Trophoblast cell (in vitro differentiated cells and primary cell): ENCODE measurements around the gene GTF3C1.

Experiments
- DNase-seq, 2 donors: peaks; one replicate each; pipeline ENCODE4 v3.0.0-alpha.2; 2016
- H2AFZ ChIP-seq: 2 replicates; pipeline ENCODE4 v1.6.1; 2013; ENCODE audit warnings: low read length, moderate library complexity, mild to moderate bottlenecking; ENCODE audit not compliant: insufficient read depth, poor library complexity
- H2AK5ac ChIP-seq: 2 replicates; pipeline ENCODE4 v1.6.1; 2013; ENCODE audit warnings: mild to moderate bottlenecking, low read length
- H2BK120ac ChIP-seq: 2 replicates; pipeline ENCODE4 v1.6.1; 2013; ENCODE audit warnings: low read length, mild to moderate bottlenecking, moderate library complexity; ENCODE audit not compliant: insufficient read depth, poor library complexity
- H2BK12ac ChIP-seq: 2 replicates; pipeline ENCODE4 v1.6.1; 2013; ENCODE audit warnings: mild to moderate bottlenecking, low read length, moderate library complexity
- H2BK5ac ChIP-seq: 2 replicates; pipeline ENCODE4 v1.6.1; 2013; ENCODE audit warnings: low read length, low read depth, moderate library complexity, mild to moderate bottlenecking; ENCODE audit not compliant: poor library complexity
- H3K14ac ChIP-seq: 2 replicates; pipeline ENCODE4 v1.6.1; 2013; ENCODE audit warnings: mild to moderate bottlenecking, low read length
- H3K18ac ChIP-seq: 2 replicates; pipeline ENCODE4 v1.6.1; 2013; ENCODE audit warnings: mild to moderate bottlenecking, low read length
- H3K23ac ChIP-seq: 2 replicates; pipeline ENCODE4 v1.6.1; 2013; ENCODE audit warnings: low read length
- H3K27ac ChIP-seq: 2 replicates; pipeline ENCODE4 v1.5.1; 2013; ENCODE audit warnings: low read depth, mild to moderate bottlenecking, inconsistent platforms, low read length, moderate library complexity
- H3K27me3 ChIP-seq: 2 replicates; pipeline ENCODE4 v1.6.1; 2013; ENCODE audit warnings: inconsistent platforms, mild to moderate bottlenecking, low read length, moderate library complexity; ENCODE audit not compliant: insufficient read depth
- H3K36me3 ChIP-seq, 2 experiments: 1 replicate in 1 of 2; 2 replicates in 1 of 2; pipeline ENCODE4 v1.6.1; 2013; ENCODE audit warnings: low read length in 2 of 2, mild to moderate bottlenecking in 2 of 2, moderate library complexity in 1 of 2; ENCODE audit not compliant: insufficient read depth in 2 of 2, control insufficient read depth in 1 of 2
- H3K4ac ChIP-seq: 2 replicates; pipeline ENCODE4 v1.6.1; 2013; ENCODE audit warnings: low read depth, mild to moderate bottlenecking, low read length, moderate library complexity
- H3K4me1 ChIP-seq, 2 experiments: 1 replicate in 1 of 2; 2 replicates in 1 of 2; pipeline ENCODE4 v1.6.1; 2013; ENCODE audit warnings: low read length in 2 of 2, mild to moderate bottlenecking in 2 of 2, moderate library complexity in 1 of 2; ENCODE audit not compliant: insufficient read depth in 2 of 2, control insufficient read depth in 1 of 2
- H3K4me2 ChIP-seq: 2 replicates; pipeline ENCODE4 v1.6.1; 2013; ENCODE audit warnings: inconsistent platforms, mild to moderate bottlenecking, low read length, moderate library complexity
- H3K4me3 ChIP-seq: 2 replicates; pipeline ENCODE4 v1.5.1; 2013; ENCODE audit warnings: mild to moderate bottlenecking, low read depth, low read length, inconsistent platforms
- H3K79me1 ChIP-seq: one replicate; pipeline ENCODE4 v1.6.1; 2013; ENCODE audit warnings: low read length
- H3K79me2 ChIP-seq: 2 replicates; pipeline ENCODE4 v1.6.1; 2013; ENCODE audit warnings: low read length, mild to moderate bottlenecking; ENCODE audit not compliant: control insufficient read depth, insufficient read depth, poor library complexity
- H3K9ac ChIP-seq: 2 replicates; pipeline ENCODE4 v1.6.1; 2013; ENCODE audit warnings: mild to moderate bottlenecking, low read length
- H3K9me3 ChIP-seq: 2 replicates; pipeline ENCODE4 v1.6.1; 2013; ENCODE audit warnings: low read depth, mild to moderate bottlenecking, control low read depth, inconsistent platforms, low read length; ENCODE audit not compliant: insufficient read depth
- H4K12ac ChIP-seq: 2 replicates; pipeline ENCODE4 v1.6.1; 2013; ENCODE audit warnings: low read depth, mild to moderate bottlenecking, low read length, moderate library complexity
- H4K8ac ChIP-seq: 2 replicates; pipeline ENCODE4 v1.6.1; 2013; ENCODE audit warnings: low read depth, mild to moderate bottlenecking, low read length, moderate library complexity
- H4K91ac ChIP-seq: one replicate; pipeline ENCODE4 v1.6.1; 2013; ENCODE audit warnings: low read depth, mild to moderate bottlenecking, low read length, moderate library complexity
- WGBS: extraction: QIAGEN DNeasy Blood & Tissue Kit; methylation state at CpG from one replicate; pipeline ENCODE4 v1.1.7; 2013; ENCODE audit warnings: missing lambda C conversion rate; ENCODE audit not compliant: insufficient read length, insufficient coverage; ENCODE audit errors: extremely low coverage; 5-methylcytosine and 5-hydroxymethylcytosine counted together

Gene GTF3C1

DNA sequence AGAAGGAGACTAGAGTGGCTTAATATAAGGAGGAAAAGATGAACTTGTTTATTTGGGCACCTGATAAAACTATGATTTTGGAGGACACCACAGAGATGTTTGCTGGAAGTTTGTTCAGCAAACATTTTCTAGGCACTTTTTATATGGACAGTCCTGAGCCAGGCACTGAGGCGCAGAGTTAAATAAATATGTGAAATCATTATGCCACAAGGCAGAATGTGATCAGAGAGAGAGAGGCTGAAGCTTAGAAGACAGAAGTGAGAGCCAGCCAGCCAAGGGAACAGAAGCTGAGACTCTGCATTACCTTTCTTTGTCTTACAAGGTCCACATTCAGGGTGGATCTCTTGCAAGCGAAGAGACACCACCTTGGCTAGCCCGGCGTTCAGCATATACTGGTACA lies 21.4 kb downstream of the GTF3C1 start:
- DNase-seq: no peak
- Histone ChIP-seq H3K14ac (no peak overlapping the region), H3K18ac (no peak overlapping the region), H2BK5ac (no peak overlapping the region), H4K12ac (no peak overlapping the region), H4K8ac (no peak overlapping the region), H3K36me3 (peaks cover 60 to 80% of the 10 kb centered on the region in 2 experiments), H3K4me1 (no peaks in the 10 kb centered on the region), H2BK120ac (no peak overlapping the region), H2AFZ (no peak overlapping the region), H4K91ac (no peak overlapping the region), H3K79me1 (no peaks in the 10 kb centered on the region), H3K79me2 (peaks cover 2% of the 10 kb centered on the region), H3K27ac (no peak overlapping the region), H3K4me3 (no peak overlapping the region), H3K27me3 (no peaks in the 10 kb centered on the region), H3K4ac (no peak overlapping the region), H2AK5ac (no peak overlapping the region), H3K23ac (no peak overlapping the region), H3K9me3 (no peaks in the 10 kb centered on the region), H3K4me2 (no peak overlapping the region), H2BK12ac (no peak overlapping the region), H3K9ac (no peak overlapping the region)
- WGBS: no CpG with 5 or more reads among the region's 4 CpGs

DNA sequence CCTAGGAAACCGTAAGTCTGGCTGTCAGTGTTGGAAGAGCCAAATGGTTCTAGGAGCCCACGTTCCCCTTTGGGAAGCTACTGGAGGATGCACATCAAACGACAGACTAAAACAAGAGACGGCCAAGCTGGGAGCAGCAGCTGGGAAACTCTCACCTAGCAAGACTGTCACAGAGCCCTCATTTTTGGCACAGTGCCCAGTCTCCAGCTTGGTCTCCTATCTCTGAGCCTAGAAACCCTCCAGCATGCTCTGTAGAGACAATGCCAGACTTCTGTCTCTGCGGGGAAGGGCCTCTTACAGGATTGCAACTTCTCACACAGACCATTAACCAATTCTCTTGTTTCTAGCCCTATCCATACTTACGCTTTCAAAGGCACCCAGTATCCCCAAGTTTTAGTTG lies 23.5 kb downstream of the GTF3C1 start:
- H3K23ac ChIP-seq: no peak overlapping the region
- no peak overlapping the region for H3K4me3 ChIP-seq
- no peaks in the 10 kb centered on the region for H3K4me1 ChIP-seq
- no peak overlapping the region for H4K8ac ChIP-seq
- no peaks in the 10 kb centered on the region for H3K79me1 ChIP-seq
- H2BK5ac ChIP-seq: no peak overlapping the region
- no peak overlapping the region for H3K4ac ChIP-seq
- no peak overlapping the region for H3K18ac ChIP-seq
- H3K27ac ChIP-seq: no peak overlapping the region
- no peak overlapping the region for H3K9ac ChIP-seq
- no peaks in the 10 kb centered on the region for H3K9me3 ChIP-seq
- no peak overlapping the region for H4K12ac ChIP-seq
- H2BK120ac ChIP-seq: no peak overlapping the region
- H3K14ac ChIP-seq: no peak overlapping the region
- no peaks in the 10 kb centered on the region for H3K27me3 ChIP-seq
- no peak overlapping the region for H3K4me2 ChIP-seq
- no peak overlapping the region for H4K91ac ChIP-seq
- no peak overlapping the region for H2BK12ac ChIP-seq
- peaks cover under 1% of the 10 kb centered on the region for H3K79me2 ChIP-seq
- peaks cover 47 to 64% of the 10 kb centered on the region in 2 experiments for H3K36me3 ChIP-seq
- no CpG with 5 or more reads among the region's 6 CpGs for WGBS
- DNase-seq: peak in 1 of 2 donors; percentile 8
- no peak overlapping the region for H2AFZ ChIP-seq
- no peak overlapping the region for H2AK5ac ChIP-seq

DNA sequence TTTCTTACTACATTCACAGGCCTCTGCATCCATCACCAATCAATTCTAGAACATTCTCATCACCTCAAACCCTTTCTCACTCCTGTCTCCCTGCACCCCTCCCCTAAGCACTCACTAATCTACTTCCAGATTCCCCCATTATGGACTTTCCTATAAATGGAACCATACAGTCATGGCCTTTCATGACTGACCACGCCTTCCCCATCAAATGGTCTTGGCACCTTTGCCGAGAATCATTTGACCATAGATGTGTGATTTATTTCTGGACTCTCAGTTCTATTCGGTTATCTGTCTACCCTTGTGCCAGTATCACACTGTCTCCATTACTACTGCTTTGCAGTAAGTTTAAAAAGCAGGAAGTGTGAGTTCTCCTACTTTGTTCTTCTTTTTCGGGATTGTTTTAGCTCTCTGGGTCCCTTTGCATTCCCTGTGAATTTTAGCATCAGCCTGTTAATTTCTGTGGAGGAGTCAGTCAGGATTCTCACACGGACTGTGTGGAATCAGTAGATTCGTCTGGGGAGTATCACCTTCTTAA lies 27.5 kb downstream of the GTF3C1 start:
- Histone ChIP-seq H2AK5ac (no peak overlapping the region), H4K8ac (no peak overlapping the region), H3K9ac (no peak overlapping the region), H2BK120ac (no peak overlapping the region), H3K79me2 (no peaks in the 10 kb centered on the region), H3K79me1 (no peaks in the 10 kb centered on the region), H3K9me3 (peaks cover 1% of the 10 kb centered on the region), H3K36me3 (peaks cover 25 to 50% of the 10 kb centered on the region in 2 experiments), H3K27me3 (no peaks in the 10 kb centered on the region), H3K27ac (no peak overlapping the region), H4K91ac (no peak overlapping the region), H2BK5ac (no peak overlapping the region), H2BK12ac (no peak overlapping the region), H4K12ac (no peak overlapping the region), H2AFZ (no peak overlapping the region), H3K4me2 (no peak overlapping the region), H3K23ac (no peak overlapping the region), H3K4me3 (no peak overlapping the region), H3K18ac (no peak overlapping the region), H3K4me1 (no peaks in the 10 kb centered on the region), H3K4ac (no peak overlapping the region), H3K14ac (no peak overlapping the region)
- no CpG with 5 or more reads among the region's 6 CpGs for WGBS
- no peak for DNase-seq

DNA sequence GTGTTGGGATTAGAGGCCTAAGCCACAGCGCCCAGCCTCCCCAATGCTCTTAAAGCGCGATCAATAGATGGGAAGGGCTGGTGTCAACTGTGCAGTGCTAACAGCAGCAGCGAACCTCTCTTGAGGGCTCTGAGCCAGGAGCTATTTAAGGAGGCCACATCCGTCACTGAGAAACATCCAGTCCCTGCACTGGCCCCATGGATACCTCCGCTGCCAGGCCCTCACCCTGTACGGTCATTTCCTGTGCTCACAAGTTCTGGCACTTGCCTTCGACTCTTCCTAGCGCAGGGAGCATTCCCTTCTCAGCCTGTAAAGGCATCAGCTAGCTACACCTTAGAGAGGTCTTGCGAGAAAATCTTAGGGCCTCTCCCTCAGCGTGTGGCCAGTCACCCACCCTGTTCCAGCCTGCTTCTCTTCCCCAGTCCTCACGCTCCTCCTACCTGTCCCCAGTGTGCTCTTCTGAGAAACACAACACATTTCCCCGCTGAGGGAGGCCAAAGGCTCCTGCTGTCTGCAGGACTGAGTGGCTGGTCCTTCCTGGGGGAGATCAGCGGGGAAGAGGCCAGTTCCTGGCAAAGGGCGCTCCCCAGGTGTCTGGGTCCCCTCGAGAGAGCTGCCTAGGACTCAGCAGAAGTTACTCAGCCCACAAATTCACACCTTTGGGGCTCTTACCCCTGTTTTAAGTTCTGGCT lies 28.6 kb downstream of the GTF3C1 start:
- no CpG with 5 or more reads among the region's 16 CpGs for WGBS
- Histone ChIP-seq H3K4me1 (no peaks in the 10 kb centered on the region), H3K9me3 (peaks cover 1% of the 10 kb centered on the region)

More for the DNA sequence above, 28.6 kb downstream of the GTF3C1 start:
- Histone ChIP-seq H4K12ac (peak overlapping the region; percentile 16), H3K14ac (no peak overlapping the region), H3K36me3 (peaks cover 23 to 44% of the 10 kb centered on the region in 2 experiments), H3K4me3 (no peak overlapping the region), H2AFZ (no peak overlapping the region), H4K91ac (no peak overlapping the region), H3K23ac (no peak overlapping the region), H3K18ac (no peak overlapping the region), H3K79me2 (no peaks in the 10 kb centered on the region), H4K8ac (no peak overlapping the region), H2BK5ac (no peak overlapping the region), H3K4me2 (no peak overlapping the region), H2AK5ac (no peak overlapping the region), H2BK120ac (no peak overlapping the region), H2BK12ac (no peak overlapping the region), H3K27ac (no peak overlapping the region), H3K9ac (no peak overlapping the region), H3K79me1 (no peaks in the 10 kb centered on the region), H3K27me3 (no peaks in the 10 kb centered on the region), H3K4ac (no peak overlapping the region)
- no peak for DNase-seq
